Nephron progenitor cell (in vitro differentiated cells): ENCODE data around the gene TFEC.
A peak's percentile ranks its signal among the peaks of the same experiment; 100 is the strongest.

Source experiments
- DNase-seq: peaks from one replicate; pipeline ENCODE4 v3.0.0; 2021
- H3K27ac Mint-ChIP-seq: 2 replicates; pipeline ENCODE4 v1.8.0; 2021; ENCODE audit warnings: mild to moderate bottlenecking, moderate library complexity, mixed read lengths
- H3K27me3 Mint-ChIP-seq: 2 replicates; pipeline ENCODE4 v1.8.0; 2021; ENCODE audit warnings: mild to moderate bottlenecking, low read depth, mixed read lengths; ENCODE audit not compliant: poor library complexity
- H3K36me3 Mint-ChIP-seq: 2 replicates; pipeline ENCODE4 v1.8.0; 2021; ENCODE audit warnings: low read depth, mixed read lengths
- H3K4me1 Mint-ChIP-seq: 2 replicates; pipeline ENCODE4 v1.8.0; 2021; ENCODE audit warnings: mixed read lengths
- H3K4me3 Mint-ChIP-seq: 2 replicates; pipeline ENCODE4 v1.8.0; 2021; ENCODE audit warnings: mild to moderate bottlenecking, moderate library complexity, mixed read lengths
- H3K9me3 Mint-ChIP-seq: 2 replicates; pipeline ENCODE4 v1.8.0; 2021; ENCODE audit warnings: mild to moderate bottlenecking, moderate library complexity, mixed read lengths
- CTCF ChIP-seq: fragments of 200-600 bp; sonication (generic); IDR thresholded peaks from 2 replicates; pipeline ENCODE4 v1.5.0; 2021; ENCODE audit warnings: antibody characterized with exemption

TFEC gene

GRCh38 chr7:116027786-116028185 lies 2.8 kb downstream of the TFEC start:
- H3K9me3 Mint-ChIP-seq = no peaks in the 10 kb centered on the region
- no peak overlapping the region for H3K27ac Mint-ChIP-seq
- no peak overlapping the region for H3K4me3 Mint-ChIP-seq
- H3K27me3 Mint-ChIP-seq = peaks cover 4% of the 10 kb centered on the region
- TF ChIP-seq CTCF = no peak
- H3K36me3 Mint-ChIP-seq = no peaks in the 10 kb centered on the region
- no peak for DNase-seq
- H3K4me1 Mint-ChIP-seq = peaks cover 7% of the 10 kb centered on the region

- TF ChIP-seq CTCF = no peak
- H3K27me3 Mint-ChIP-seq = peaks cover 4% of the 10 kb centered on the region
- peaks cover 20% of the 10 kb centered on the region for H3K4me1 Mint-ChIP-seq
- H3K36me3 Mint-ChIP-seq = no peaks in the 10 kb centered on the region
- H3K9me3 Mint-ChIP-seq = no peaks in the 10 kb centered on the region
- DNase-seq = no peak
- no peak overlapping the region for H3K4me3 Mint-ChIP-seq
- H3K27ac Mint-ChIP-seq = no peak overlapping the region
These were observed 5.4 kb downstream of the TFEC start for GRCh38 chr7:116024826-116025809.

- Mint-ChIP-seq H3K27me3 (peaks cover 4% of the 10 kb centered on the region), H3K27ac (peak overlapping the region; percentile 23), H3K9me3 (no peaks in the 10 kb centered on the region), H3K36me3 (no peaks in the 10 kb centered on the region), H3K4me1 (peaks cover 26% of the 10 kb centered on the region), H3K4me3 (no peak overlapping the region)
- no peak for DNase-seq
- TF ChIP-seq CTCF = no peak
These were observed 9.3 kb downstream of the TFEC start for GRCh38 chr7:116021237-116021636.

- Mint-ChIP-seq H3K4me3 (no peak overlapping the region), H3K36me3 (no peaks in the 10 kb centered on the region), H3K4me1 (peaks cover 22% of the 10 kb centered on the region), H3K27me3 (no peaks in the 10 kb centered on the region), H3K27ac (no peak overlapping the region), H3K9me3 (no peaks in the 10 kb centered on the region)
- no peak for TF ChIP-seq CTCF
- DNase-seq = no peak
These were observed 11.8 kb downstream of the TFEC start for GRCh38 chr7:116018731-116019130.

- DNase-seq = no peak
- no peak overlapping the region for H3K4me3 Mint-ChIP-seq
These were observed 16.9 kb downstream of the TFEC start for GRCh38 chr7:116013675-116014074.

More at GRCh38 chr7:116013675-116014074, 16.9 kb downstream of the TFEC start:
- no peak for TF ChIP-seq CTCF
- Mint-ChIP-seq H3K4me1 (peaks cover 4% of the 10 kb centered on the region), H3K9me3 (no peaks in the 10 kb centered on the region), H3K27me3 (no peaks in the 10 kb centered on the region), H3K27ac (no peak overlapping the region), H3K36me3 (no peaks in the 10 kb centered on the region)
